GM12878 (cell line): ENCODE measurements around the gene FOXK1. TPM values are rescaled to one million over a fixed set of nuclear protein-coding genes. Genes with fewer than 3 reads are reported as not detected.

Experiments
- ATAC-seq: fragments of 200-7000 bp; cut with Tn5 transposase; 3 replicates; pipeline ENCODE4 v1.9.1; 2020; ENCODE audit warnings: mild to moderate bottlenecking, moderate library complexity
- BruUV-seq: library from RNA; stranded (reverse); fragments of 400-500 nt; replicated peaks from 2 replicates; lab custom pipeline; 2021; lab: Mats Ljungman, UMichigan
- CTCF ChIA-PET: fragments of 300-600 bp; sonication (Branson Sonifier 250); formaldehyde crosslinking; extraction: SDS; loops from one replicate; lab custom pipeline; 2021; ENCODE audit warnings: inconsistent platforms; lab: Yijun Ruan, JAX
- POLR2A ChIA-PET: fragments of 350-600 bp; formaldehyde crosslinking; extraction: SDS; loops from one replicate; lab custom pipeline; 2021; ENCODE audit warnings: inconsistent platforms; lab: Charles Lee
- RAD21 ChIA-PET: fragments of 300-600 bp; sonication (Branson Sonifier 250); formaldehyde crosslinking; loops from one replicate; lab custom pipeline; 2023; ENCODE audit warnings: antibody characterized with exemption; ENCODE audit not compliant: unreplicated experiment; lab: Charles Lee
- SMC1A ChIA-PET: fragments of 300-600 bp; sonication (Branson Sonifier 250); formaldehyde crosslinking; loops from one replicate; lab custom pipeline; 2023; ENCODE audit not compliant: unreplicated experiment, uncharacterized antibody; lab: Charles Lee
- DNase-seq: peaks from one replicate; pipeline ENCODE4 v3.0.0-alpha.2; 2011; ENCODE audit warnings: low read depth, low spot score
- FAIRE-seq: peaks from 3 replicates; lab custom pipeline; 2011; peaks lifted over from hg19 to GRCh38; lab: Jason Lieb, UNC
- H2AFZ ChIP-seq: 2 replicates; pipeline ENCODE4 v1.6.0; 2011; ENCODE audit warnings: low read depth, low read length, control low read depth; ENCODE audit not compliant: control insufficient read depth
- H3K27ac ChIP-seq: 2 replicates; pipeline ENCODE4 v1.5.1; 2011; ENCODE audit warnings: control low read depth; ENCODE audit not compliant: control insufficient read depth, insufficient read depth
- H3K27me3 ChIP-seq, 2 experiments: replicated peaks in 1 of 2; 2 replicates each; pipeline versions ENCODE4 v1.6.0 to v1.6.1; 2011; ENCODE audit warnings: low read length in 1 of 2; ENCODE audit not compliant: control insufficient read depth in 2 of 2, insufficient read depth in 2 of 2
- H3K36me3 ChIP-seq, 2 experiments: 2 replicates each; pipeline ENCODE4 v1.5.1; 2011; ENCODE audit warnings: low read length in 1 of 2; ENCODE audit not compliant: control insufficient read depth in 2 of 2, insufficient read depth in 2 of 2
- H3K4me1 ChIP-seq: 2 replicates; pipeline ENCODE4 v1.6.1; 2011; ENCODE audit warnings: mild to moderate bottlenecking, low read length, moderate library complexity, mixed read lengths; ENCODE audit not compliant: control insufficient read depth, insufficient read depth
- H3K4me2 ChIP-seq: 2 replicates; pipeline ENCODE4 v1.6.0; 2011; ENCODE audit warnings: control low read depth; ENCODE audit not compliant: control insufficient read depth, insufficient read depth
- H3K4me3 ChIP-seq: fragments of 200-600 bp; sonication (generic); 2 replicates; pipeline ENCODE4 v1.5.1; 2016
- H3K79me2 ChIP-seq: 2 replicates; pipeline ENCODE4 v1.6.0; 2011; ENCODE audit warnings: low read length; ENCODE audit not compliant: control insufficient read depth, insufficient read depth
- H3K9ac ChIP-seq: 2 replicates; pipeline ENCODE4 v1.8.0; 2011; ENCODE audit warnings: low read length, control low read depth, mixed read lengths; ENCODE audit not compliant: control insufficient read depth, insufficient read depth
- H3K9me3 ChIP-seq: replicated peaks from 3 replicates; pipeline ENCODE4 v1.5.1; 2011; ENCODE audit warnings: mild to moderate bottlenecking, low read length; ENCODE audit not compliant: control insufficient read depth, insufficient read depth
- H4K20me1 ChIP-seq: 2 replicates; pipeline ENCODE4 v1.6.0; 2011; ENCODE audit not compliant: control insufficient read depth, insufficient read depth
- CUX1 ChIP-seq: IDR thresholded peaks from 2 replicates; pipeline ENCODE4 v1.6.1; 2012; ENCODE audit warnings: improper control_type of control experiment, low read depth, low read length; ENCODE audit not compliant: insufficient replicate concordance
- EED ChIP-seq: sonication (generic); IDR thresholded peaks from 2 replicates; pipeline ENCODE4 v1.6.1; 2016; ENCODE audit warnings: antibody characterized with exemption, low read depth
- ESRRA ChIP-seq: IDR thresholded peaks from 2 replicates; pipeline ENCODE4 v1.6.1; 2012; ENCODE audit warnings: mild to moderate bottlenecking, low read length, improper control_type of control experiment
- FOS ChIP-seq: IDR thresholded peaks from 3 replicates; pipeline ENCODE4 v1.6.1; 2011; ENCODE audit warnings: borderline replicate concordance; ENCODE audit not compliant: insufficient read length; ENCODE audit errors: extremely low read depth
- HDGF ChIP-seq: fragments of 450-650 bp; IDR thresholded peaks from 2 replicates; pipeline ENCODE4 v1.6.1; 2016; ENCODE audit warnings: antibody characterized with exemption
- NFYA ChIP-seq: IDR thresholded peaks from 2 replicates; pipeline ENCODE4 v1.6.1; 2011; ENCODE audit warnings: low read depth, mild to moderate bottlenecking, low read length, improper control_type of control experiment, borderline replicate concordance
- POU2F2 ChIP-seq: IDR thresholded peaks from 3 replicates; pipeline ENCODE4 v1.6.1; 2011; ENCODE audit warnings: low read depth, mild to moderate bottlenecking, low read length, borderline replicate concordance
- SREBF2 ChIP-seq: IDR thresholded peaks from 2 replicates; pipeline ENCODE4 v1.6.1; 2012; ENCODE audit warnings: mild to moderate bottlenecking, low read length
- YBX1 ChIP-seq: fragments of 450-650 bp; IDR thresholded peaks from 2 replicates; pipeline ENCODE4 v1.6.1; 2016; ENCODE audit warnings: antibody characterized with exemption
- ZNF24 ChIP-seq: fragments of 450-650 bp; IDR thresholded peaks from 2 replicates; pipeline ENCODE4 v1.6.1; 2017; ENCODE audit warnings: antibody characterized with exemption, mild to moderate bottlenecking
- ZNF384 ChIP-seq: IDR thresholded peaks from 2 replicates; pipeline ENCODE4 v1.6.1; 2012; ENCODE audit warnings: low read depth, mild to moderate bottlenecking, low read length, improper control_type of control experiment, borderline replicate concordance
- ZSCAN29 ChIP-seq: fragments of 450-650 bp; IDR thresholded peaks from 2 replicates; pipeline ENCODE4 v1.6.1; 2017; ENCODE audit warnings: mild to moderate bottlenecking, moderate library complexity
- ZZZ3 ChIP-seq: IDR thresholded peaks from 2 replicates; pipeline ENCODE4 v1.6.1; 2011; ENCODE audit warnings: low read depth; ENCODE audit not compliant: control insufficient read depth, insufficient read length
- WGBS: methylation state at CpG from one replicate; pipeline ENCODE4 v1.1.6; 2016; ENCODE audit warnings: low lambda C conversion rate; ENCODE audit not compliant: insufficient replicate concordance, insufficient coverage; ENCODE audit errors: missing lambda C conversion rate; 5-methylcytosine and 5-hydroxymethylcytosine counted together
- in situ Hi-C: fragments of 300-500 bp; cut with MboI; formaldehyde crosslinking; loops from 9 replicates; pipeline ENCODE4 v1.14.3; 2018; ENCODE audit warnings: mixed read lengths
- intact Hi-C: fragments of 100-400 bp; cut with micrococcal nuclease; formaldehyde crosslinking; loops from one replicate; pipeline ENCODE4 v1.14.2; 2022; ENCODE audit not compliant: unreplicated experiment
- polyA plus RNA-seq, 11 experiments: library from polyadenylated mRNA; depleted of rRNA in 4 of 11; unstranded in 6 of 11; stranded (reverse) in 5 of 11; fragments of >200 nt; fragmentation: Nextera tagmentation in 4 of 11; fragmentation: Illumina TruSeq in 1 of 11; extraction: Ambion mirVana in 4 of 11; extraction: Trizol in 1 of 11; gene quantifications; 1 replicate in 1 of 11; 2 replicates in 10 of 11; pipeline versions ENCODE4 v1.2.1 to v1.2.3, GENCODE V29; 2011 to 2016; ENCODE audit warnings: inconsistent platforms in 2 of 11, missing spikeins in 2 of 11, low read depth in 1 of 11
- total RNA-seq, 4 experiments: library from RNA; depleted of rRNA in 3 of 4; stranded (reverse); fragments of >200 nt in 3 of 4; fragmentation: Illumina TruSeq in 1 of 4; extraction: Trizol in 1 of 4; gene quantifications; 2 replicates each; pipeline versions ENCODE4 v1.2.1 to v1.2.3, GENCODE V29; 2013 to 2021
- TF ChIP-seq, protein P1 (sequence below), 3 experiments: IDR thresholded peaks in 2 of 3; conservative IDR thresholded peaks in 1 of 3; 2 replicates each; pipeline ENCODE4 v1.5.1; 2011; ENCODE audit warnings: low read depth in 3 of 3, low read length in 3 of 3, mild to moderate bottlenecking in 3 of 3, control low read depth in 2 of 3, moderate library complexity in 2 of 3, inconsistent platforms in 1 of 3, mixed read lengths in 1 of 3; ENCODE audit not compliant: control insufficient read depth in 2 of 3, insufficient read depth in 1 of 3; ENCODE audit errors: extremely low read depth in 1 of 3

FOXK1 gene
- total and polyA plus RNA-seq, 10 of the 15 experiments (the other 5 are each of a cell fraction or from before 2014, with no cell fraction given), result 0.24 to 31.8 (median 4.5) TPM

DNA sequence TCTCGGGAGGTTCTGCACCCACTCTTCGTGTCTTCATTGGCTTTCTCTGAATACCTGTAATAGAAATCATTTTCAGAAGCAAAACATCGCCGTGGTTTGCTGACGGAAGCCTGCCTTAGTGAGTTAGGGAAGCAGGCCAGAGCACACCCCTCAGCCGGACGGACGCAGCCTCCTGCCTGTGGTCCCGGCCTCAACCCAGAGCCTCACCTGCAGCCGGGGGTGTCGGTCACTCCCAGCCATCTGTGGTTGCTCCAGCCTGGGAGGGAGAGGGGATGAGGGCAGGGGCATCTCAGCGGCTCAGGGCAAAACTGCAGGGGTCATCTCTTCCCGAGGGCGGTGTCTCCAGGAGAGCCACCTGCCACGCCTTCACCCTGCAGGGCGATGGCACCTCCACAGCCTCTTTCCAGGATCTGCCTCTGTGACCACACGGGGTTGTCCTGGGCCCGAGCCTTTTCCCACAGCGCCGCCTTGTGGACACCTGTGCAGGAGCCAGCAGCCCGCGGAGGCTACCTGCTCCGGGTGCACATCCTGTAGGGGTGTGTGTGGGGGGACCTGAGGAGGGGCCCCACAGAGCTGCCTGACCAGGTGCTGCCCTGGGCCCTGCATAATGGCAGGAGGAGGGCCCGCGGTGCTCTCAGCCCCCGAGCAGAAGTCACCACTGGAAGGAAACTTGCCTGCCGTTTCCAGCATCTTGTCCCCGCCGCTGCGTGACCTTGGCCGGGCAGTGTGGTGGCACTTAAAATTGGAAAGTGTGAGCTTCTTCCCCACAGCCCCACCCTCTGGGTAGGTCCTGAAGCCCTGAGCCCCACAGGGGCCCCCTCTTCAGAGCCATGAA lies 71.7 kb downstream of the FOXK1 start (continued):
- peak; percentile 59; the same call in 1 of the 3 replicates for TF ChIP-seq POU2F2
- peak; percentile 55 for TF ChIP-seq EED

DNA sequence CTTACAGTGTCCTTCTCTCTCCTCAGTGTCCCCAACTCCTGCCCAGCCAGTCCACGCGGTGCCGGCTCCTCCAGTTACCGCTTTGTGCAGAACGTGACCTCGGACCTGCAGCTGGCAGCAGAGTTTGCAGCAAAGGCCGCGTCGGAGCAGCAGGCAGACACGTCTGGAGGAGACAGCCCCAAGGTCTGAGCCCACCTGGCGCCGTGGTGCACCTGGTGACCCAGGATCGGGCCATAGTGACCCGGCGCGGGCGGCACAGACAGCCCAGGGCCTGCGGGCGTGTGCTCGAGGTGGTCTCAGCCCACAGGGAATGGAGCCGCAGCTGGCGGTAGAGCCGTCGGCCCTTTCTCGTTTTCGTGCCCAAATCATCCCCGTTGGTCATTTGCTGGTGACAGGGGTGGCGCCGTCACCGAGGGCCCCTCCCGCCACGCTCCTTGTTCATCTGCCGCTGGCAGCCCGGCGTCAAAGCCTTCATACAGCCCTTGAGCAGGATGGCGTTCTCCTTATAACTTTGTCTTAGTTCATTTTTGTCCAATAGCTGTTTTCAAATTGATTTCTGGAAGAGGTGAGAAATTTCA lies 72.4 kb downstream of the FOXK1 start:
- WGBS, result 97% methylated on average over 28 of the region's 36 CpGs
- ChIA-PET RAD21 (interaction anchor here (0.5 kb wide), 1 partner anchor 336 kb away, joined by 3 read pairs; no protein-coding TSS in a partner anchor), POLR2A (interaction anchor here (1.3 kb wide), 1 partner anchor 21 kb away, joined by 3 read pairs; the partner anchor contains the start of gene AP5Z1)
- no peak for TF ChIP-seq ZNF24
- no peak for TF ChIP-seq HDGF
- no peak for TF ChIP-seq POU2F2
- TF ChIP-seq ZNF384, result no peak
- TF ChIP-seq ZZZ3, result no peak
- no peak for TF ChIP-seq FOS
- no peak for TF ChIP-seq ZSCAN29
- TF ChIP-seq YBX1, result no peak
- TF ChIP-seq SREBF2, result no peak
- TF ChIP-seq ESRRA, result no peak
- no peak for TF ChIP-seq NFYA
- TF ChIP-seq CUX1, result no peak
- TF ChIP-seq, protein P1, sequence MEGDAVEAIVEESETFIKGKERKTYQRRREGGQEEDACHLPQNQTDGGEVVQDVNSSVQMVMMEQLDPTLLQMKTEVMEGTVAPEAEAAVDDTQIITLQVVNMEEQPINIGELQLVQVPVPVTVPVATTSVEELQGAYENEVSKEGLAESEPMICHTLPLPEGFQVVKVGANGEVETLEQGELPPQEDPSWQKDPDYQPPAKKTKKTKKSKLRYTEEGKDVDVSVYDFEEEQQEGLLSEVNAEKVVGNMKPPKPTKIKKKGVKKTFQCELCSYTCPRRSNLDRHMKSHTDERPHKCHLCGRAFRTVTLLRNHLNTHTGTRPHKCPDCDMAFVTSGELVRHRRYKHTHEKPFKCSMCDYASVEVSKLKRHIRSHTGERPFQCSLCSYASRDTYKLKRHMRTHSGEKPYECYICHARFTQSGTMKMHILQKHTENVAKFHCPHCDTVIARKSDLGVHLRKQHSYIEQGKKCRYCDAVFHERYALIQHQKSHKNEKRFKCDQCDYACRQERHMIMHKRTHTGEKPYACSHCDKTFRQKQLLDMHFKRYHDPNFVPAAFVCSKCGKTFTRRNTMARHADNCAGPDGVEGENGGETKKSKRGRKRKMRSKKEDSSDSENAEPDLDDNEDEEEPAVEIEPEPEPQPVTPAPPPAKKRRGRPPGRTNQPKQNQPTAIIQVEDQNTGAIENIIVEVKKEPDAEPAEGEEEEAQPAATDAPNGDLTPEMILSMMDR (IDR thresholded peaks at IDR 0.05 in 2 of 3, conservative IDR thresholded peaks at IDR 0.05 in 1 of 3; ENCODE audit: control insufficient read depth in 2 of 3, extremely low read depth in 1 of 3, insufficient read depth in 1 of 3, low read depth in 3 of 3, low read length in 3 of 3), result no peak

More for the DNA sequence above, 72.4 kb downstream of the FOXK1 start:
- no peak for ATAC-seq
- H2AFZ ChIP-seq, result no peak overlapping the region
- H4K20me1 ChIP-seq, result no peaks in the 10 kb centered on the region
- H3K27me3 ChIP-seq, result no peaks in the 10 kb centered on the region
- H3K27ac ChIP-seq, result no peak overlapping the region
- H3K4me1 ChIP-seq, result peaks cover 14% of the 10 kb centered on the region
- no peak overlapping the region for H3K4me2 ChIP-seq
- no peaks in the 10 kb centered on the region for H3K9me3 ChIP-seq
- no peak for DNase-seq
- H3K4me3 ChIP-seq, result no peak overlapping the region
- no peak overlapping the region for H3K9ac ChIP-seq
- intact Hi-C loops, result loop anchor here (1.0 kb wide), 1 partner anchor 143 kb away; no protein-coding TSS in a partner anchor
- H3K36me3 ChIP-seq, result peaks cover 18 to 26% of the 10 kb centered on the region in 2 experiments; a peak in 3 of 4 replicates
- peaks cover 3% of the 10 kb centered on the region for H3K79me2 ChIP-seq
- in situ Hi-C loops, result loop anchor here (5.0 kb wide), 1 partner anchor 67 kb away; no protein-coding TSS in a partner anchor
- no TSS peak for BruUV-seq
- FAIRE-seq, result no peak
- ChIA-PET SMC1A (interaction anchor here (1.2 kb wide), 1 partner anchor 113 kb away, joined by 3 read pairs; no protein-coding TSS in a partner anchor), CTCF (interaction anchor here (0.7 to 1.4 kb wide), 8 partner anchors 19 to 146 kb away, joined by 3 to 7 read pairs (median 3); partner anchors contain the start of gene AP5Z1)
